H1 (cell line): ENCODE results near the gene CAPS. TPM values are rescaled to one million over a fixed set of nuclear protein-coding genes. Genes with fewer than 3 reads are reported as not detected.

ENCODE experiments used
- CTBP2 ChIP-seq: IDR thresholded peaks from 2 replicates; pipeline ENCODE4 v1.7.0; 2011; ENCODE audit warnings: borderline replicate concordance, mild to moderate bottlenecking, moderate library complexity, mixed read lengths, low read length; ENCODE audit not compliant: insufficient read depth, insufficient read length
- FOSL1 ChIP-seq: IDR thresholded peaks from 2 replicates; pipeline ENCODE4 v1.6.1; 2011; ENCODE audit warnings: mild to moderate bottlenecking, low read depth, low read length, moderate library complexity; ENCODE audit not compliant: insufficient read depth
- GABPA ChIP-seq: IDR thresholded peaks from 2 replicates; pipeline ENCODE4 v1.6.1; 2011; ENCODE audit warnings: mild to moderate bottlenecking, low read length, moderate library complexity, borderline replicate concordance; ENCODE audit not compliant: insufficient read depth
- GTF2F1 ChIP-seq: IDR thresholded peaks from 2 replicates; pipeline ENCODE4 v1.6.1; 2012; ENCODE audit warnings: low read depth, low read length, improper control_type of control experiment, borderline replicate concordance
- polyA plus RNA-seq, 7 experiments: library from polyadenylated mRNA; depleted of rRNA in 3 of 7; stranded (reverse) in 5 of 7; unstranded in 2 of 7; fragments of >200 nt in 5 of 7; fragments of 200-250 nt in 2 of 7; gene quantifications; 1 replicate in 5 of 7; 2 replicates in 1 of 7; 4 replicates in 1 of 7; pipeline versions ENCODE4 v1.2.1 to v1.2.3, GENCODE V29; 2011 to 2013; ENCODE audit warnings: missing spikeins in 2 of 7, mixed read lengths in 2 of 7
- total RNA-seq: library from RNA; stranded (reverse); fragmentation: NEBNext Ultra II Directional; extraction: Animal tissue kit (Norgen Biotek cat#: 25700); gene quantifications from 2 replicates; pipeline ENCODE4 v1.2.1, GENCODE V29; 2021
- TF ChIP-seq, protein P1 (sequence below): IDR thresholded peaks from 2 replicates; pipeline ENCODE4 v1.6.1; 2012; ENCODE audit warnings: low read length, inconsistent platforms

The CAPS gene
- total and polyA plus RNA-seq, 2 of the 8 experiments (the other 6 are each of a cell fraction or from before 2014, with no cell fraction given) = 2.1 to 2.4 TPM

DNA sequence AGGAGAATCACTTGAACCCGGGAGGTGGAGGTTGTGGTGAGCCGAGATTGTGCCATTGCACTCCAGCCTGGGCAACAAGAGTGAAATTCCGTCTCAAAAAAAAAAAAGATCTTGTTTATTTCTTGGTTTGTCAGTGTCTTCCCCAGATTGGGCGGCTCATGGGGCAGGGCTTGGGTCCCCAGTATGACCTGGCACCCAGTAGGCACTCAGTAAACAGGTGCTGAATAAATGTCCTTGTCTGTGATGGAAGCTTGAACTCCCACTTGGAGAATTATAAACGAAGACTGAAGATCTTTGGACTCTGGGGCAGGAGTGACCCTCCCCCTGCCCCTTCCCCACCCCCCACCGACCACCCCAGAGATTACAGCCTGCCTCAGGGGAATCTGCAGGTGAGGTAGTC lies 33.9 kb upstream of the CAPS start (continued):
- TF ChIP-seq, protein P1, sequence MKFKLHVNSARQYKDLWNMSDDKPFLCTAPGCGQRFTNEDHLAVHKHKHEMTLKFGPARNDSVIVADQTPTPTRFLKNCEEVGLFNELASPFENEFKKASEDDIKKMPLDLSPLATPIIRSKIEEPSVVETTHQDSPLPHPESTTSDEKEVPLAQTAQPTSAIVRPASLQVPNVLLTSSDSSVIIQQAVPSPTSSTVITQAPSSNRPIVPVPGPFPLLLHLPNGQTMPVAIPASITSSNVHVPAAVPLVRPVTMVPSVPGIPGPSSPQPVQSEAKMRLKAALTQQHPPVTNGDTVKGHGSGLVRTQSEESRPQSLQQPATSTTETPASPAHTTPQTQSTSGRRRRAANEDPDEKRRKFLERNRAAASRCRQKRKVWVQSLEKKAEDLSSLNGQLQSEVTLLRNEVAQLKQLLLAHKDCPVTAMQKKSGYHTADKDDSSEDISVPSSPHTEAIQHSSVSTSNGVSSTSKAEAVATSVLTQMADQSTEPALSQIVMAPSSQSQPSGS = no peak
- TF ChIP-seq GTF2F1 (no peak), CTBP2 (no peak), GABPA (no peak), FOSL1 (no peak)
